HCT116 (cell line): Measurements from ENCODE around the gene RBMS1. TPM values are rescaled to one million over a fixed set of nuclear protein-coding genes. Genes with fewer than 3 reads are reported as not detected.

ENCODE experiments used
- ATAC-seq: fragments of 200-7000 bp; cut with Tn5 transposase; 2 replicates; pipeline ENCODE4 v1.9.1; 2020; ENCODE audit warnings: mild to moderate bottlenecking, moderate library complexity
- BruUV-seq: library from RNA; stranded (reverse); fragments of 400-500 nt; replicated peaks from 2 replicates; lab custom pipeline; 2021; lab: Mats Ljungman, UMichigan
- CTCF ChIA-PET: fragments of 300-600 bp; sonication (Branson Sonifier 250); formaldehyde crosslinking; loops from one replicate; lab custom pipeline; 2021; ENCODE audit warnings: antibody characterized with exemption; lab: Charles Lee
- POLR2A ChIA-PET: fragments of 300-600, 350-600 bp; sonication (Branson Sonifier 250); formaldehyde crosslinking; loops from one replicate; lab custom pipeline; 2021; ENCODE audit warnings: antibody characterized with exemption; lab: Charles Lee
- RAD21 ChIA-PET, 2 experiments: fragments of 300-600 bp; sonication (Branson Sonifier 250); formaldehyde crosslinking; loops; one replicate each; lab custom pipeline; 2023; ENCODE audit warnings: low total read pairs in 2 of 2; ENCODE audit not compliant: uncharacterized antibody in 2 of 2, unreplicated experiment in 2 of 2, low non-redundant PET in 1 of 2; lab: Charles Lee
- DNase-seq: peaks from one replicate; pipeline ENCODE4 v3.0.0-alpha.2; 2010; ENCODE audit warnings: low read depth, low spot score
- H2AFZ ChIP-seq: fragments of 200-600 bp; shearing (Covaris generic), sonication (generic); 2 replicates; pipeline ENCODE4 v1.6.1; 2017; ENCODE audit warnings: low read depth, mixed run types, mixed read lengths, antibody characterized with exemption, low read length; ENCODE audit not compliant: poor library complexity, severe bottlenecking
- H3K27ac ChIP-seq: 2 replicates; pipeline ENCODE4 v1.5.1; 2012; ENCODE audit warnings: low read depth, low read length
- H3K27me3 ChIP-seq: fragments of 200-600 bp; sonication (generic); 2 replicates; pipeline ENCODE4 v1.6.1; 2016; ENCODE audit warnings: mixed run types, low read length, mixed read lengths; ENCODE audit not compliant: insufficient read depth
- H3K36me3 ChIP-seq, 2 experiments: fragments of 200-500 bp in 1 of 2; fragments of 200-600 bp in 1 of 2; sonication (Bioruptor generic) in 1 of 2; sonication (generic) in 1 of 2; 2 replicates each; pipeline versions ENCODE4 v1.5.1 to v1.6.1; 2014 to 2016; ENCODE audit warnings: low read length in 2 of 2, inconsistent platforms in 1 of 2, mixed read lengths in 1 of 2, mixed run types in 1 of 2; ENCODE audit not compliant: insufficient read depth in 2 of 2, control insufficient read depth in 1 of 2
- H3K4me1 ChIP-seq, 2 experiments: fragments of 200-600 bp in 1 of 2; sonication (generic) in 1 of 2; 2 replicates each; pipeline versions ENCODE4 v1.5.1 to v1.6.1; 2012 to 2017; ENCODE audit warnings: low read length in 2 of 2, inconsistent platforms in 1 of 2, mild to moderate bottlenecking in 1 of 2, mixed read lengths in 1 of 2, mixed run types in 1 of 2, moderate library complexity in 1 of 2; ENCODE audit not compliant: insufficient read depth in 2 of 2, control insufficient read depth in 1 of 2
- H3K4me2 ChIP-seq: fragments of 200-600 bp; sonication (generic); 2 replicates; pipeline ENCODE4 v1.6.1; 2017; ENCODE audit warnings: mixed run types, low read length, mixed read lengths
- H3K4me3 ChIP-seq, 2 experiments: fragments of 200-600 bp in 1 of 2; sonication (generic) in 1 of 2; replicated peaks in 1 of 2; 2 replicates each; pipeline ENCODE4 v1.5.1; 2011 to 2016; ENCODE audit warnings: low read length in 2 of 2, control low read depth in 1 of 2, low read depth in 1 of 2, mild to moderate bottlenecking in 1 of 2, mixed read lengths in 1 of 2, mixed run types in 1 of 2
- H3K79me2 ChIP-seq: fragments of 200-600 bp; sonication (generic); 2 replicates; pipeline ENCODE4 v1.6.1; 2017; ENCODE audit warnings: mild to moderate bottlenecking, mixed run types, low read length, moderate library complexity, mixed read lengths; ENCODE audit not compliant: insufficient read depth
- H3K9ac ChIP-seq: fragments of 200-600 bp; sonication (generic); 2 replicates; pipeline ENCODE4 v1.6.1; 2016; ENCODE audit warnings: low read length, mixed read lengths
- H3K9me2 ChIP-seq: fragments of 200-600 bp; sonication (generic), shearing (Covaris generic); 2 replicates; pipeline ENCODE4 v1.6.1; 2017; ENCODE audit warnings: mixed run types, mild to moderate bottlenecking, moderate library complexity; ENCODE audit not compliant: insufficient read depth
- H3K9me3 ChIP-seq, 2 experiments: fragments of 200-500 bp in 1 of 2; fragments of 200-600 bp in 1 of 2; sonication (Bioruptor generic) in 1 of 2; sonication (generic) in 1 of 2; 2 replicates each; pipeline ENCODE4 v1.6.1; 2014 to 2017; ENCODE audit warnings: low read length in 2 of 2, mixed read lengths in 2 of 2, inconsistent platforms in 1 of 2, low read depth in 1 of 2, mild to moderate bottlenecking in 1 of 2, mixed run types in 1 of 2, moderate library complexity in 1 of 2; ENCODE audit not compliant: control insufficient read depth in 1 of 2, insufficient read depth in 1 of 2
- H4K20me1 ChIP-seq: fragments of 200-600 bp; sonication (generic), shearing (Covaris generic); 2 replicates; pipeline ENCODE4 v1.6.1; 2017; ENCODE audit warnings: mixed run types, mild to moderate bottlenecking, moderate library complexity; ENCODE audit not compliant: insufficient read depth
- POLR2AphosphoS5 ChIP-seq: IDR thresholded peaks from 2 replicates; pipeline ENCODE4 v1.6.1; 2011; ENCODE audit warnings: mild to moderate bottlenecking, low read depth, low read length, moderate library complexity
- intact Hi-C: fragments of 100-400 bp; cut with micrococcal nuclease; formaldehyde crosslinking; loops from 2 replicates; pipeline ENCODE4 v1.10.0; 2022
- total RNA-seq: library from RNA; stranded (reverse); gene quantifications from one replicate; pipeline ENCODE4 v1.2.1, GENCODE V29; 2021; ENCODE audit not compliant: unreplicated experiment
- TF ChIP-seq, protein P1 (sequence below), 3 experiments: fragments of 200-600 bp in 1 of 3; sonication (generic) in 1 of 3; IDR thresholded peaks in 2 of 3; conservative IDR thresholded peaks in 1 of 3; 2 replicates each; pipeline ENCODE4 v1.5.1; 2012 to 2017; ENCODE audit warnings: low read depth in 2 of 3, low read length in 2 of 3, antibody characterized with exemption in 1 of 3, borderline replicate concordance in 1 of 3, control low read depth in 1 of 3, mild to moderate bottlenecking in 1 of 3, mixed read lengths in 1 of 3, mixed run types in 1 of 3, moderate library complexity in 1 of 3; ENCODE audit not compliant: insufficient read depth in 1 of 3
- TF ChIP-seq, protein P2 (sequence below): IDR thresholded peaks from 2 replicates; pipeline ENCODE4 v1.6.1; 2012; ENCODE audit warnings: low read depth

RBMS1 gene
- total RNA-seq, 1 experiment from 2014 or later: 17.6 TPM

DNA sequence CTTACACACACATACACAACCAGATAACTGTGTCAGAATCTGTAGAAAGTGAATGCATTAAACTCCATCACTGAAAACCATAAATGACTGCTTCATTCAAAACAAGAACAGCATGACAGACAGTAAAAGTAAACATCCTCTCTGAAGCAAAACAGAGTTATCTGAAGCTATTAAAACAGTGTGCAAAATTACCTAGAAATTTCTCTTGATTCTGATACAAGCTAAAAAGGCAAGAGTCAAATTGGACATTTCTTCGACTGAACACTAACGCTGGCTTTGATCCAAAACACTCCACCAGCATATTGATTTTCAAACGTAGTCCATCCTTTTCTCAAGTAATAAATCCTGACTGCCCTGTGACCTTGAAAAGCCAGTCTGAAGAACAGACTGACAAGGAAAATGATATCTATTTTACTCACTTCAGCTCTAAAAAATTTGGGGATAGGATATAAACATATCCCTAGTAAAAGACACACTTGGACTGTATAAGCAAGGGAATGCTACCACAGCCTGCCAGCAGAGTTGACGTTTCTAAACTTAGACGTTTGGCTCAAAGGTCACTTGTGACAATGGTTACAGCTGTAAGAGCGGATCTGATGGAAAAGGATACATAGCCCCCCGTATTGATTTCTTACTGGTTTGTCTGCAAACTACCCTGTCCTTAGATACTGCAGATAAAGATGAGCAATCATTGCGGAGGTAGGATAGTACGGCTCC is 164.6 kb downstream of the RBMS1 start:
- Histone ChIP-seq H3K79me2 (no peaks in the 10 kb centered on the region), H3K9me2 (no peaks in the 10 kb centered on the region), H3K4me2 (no peak overlapping the region), H4K20me1 (no peaks in the 10 kb centered on the region), H3K4me1 (no peaks in the 10 kb centered on the region), H3K9me3 (no peaks in the 10 kb centered on the region), H3K27ac (no peak overlapping the region)
- no peak for ATAC-seq
- no peak for DNase-seq
- no TSS peak for BruUV-seq
- intact Hi-C loops: no loop called here
- ChIA-PET POLR2A (no interaction called here), CTCF (interaction anchor here (1.3 kb wide), 1 partner anchor 666 kb away, joined by 3 read pairs; no protein-coding TSS in a partner anchor)
- no peak for TF ChIP-seq POLR2AphosphoS5
- TF ChIP-seq, protein P1, sequence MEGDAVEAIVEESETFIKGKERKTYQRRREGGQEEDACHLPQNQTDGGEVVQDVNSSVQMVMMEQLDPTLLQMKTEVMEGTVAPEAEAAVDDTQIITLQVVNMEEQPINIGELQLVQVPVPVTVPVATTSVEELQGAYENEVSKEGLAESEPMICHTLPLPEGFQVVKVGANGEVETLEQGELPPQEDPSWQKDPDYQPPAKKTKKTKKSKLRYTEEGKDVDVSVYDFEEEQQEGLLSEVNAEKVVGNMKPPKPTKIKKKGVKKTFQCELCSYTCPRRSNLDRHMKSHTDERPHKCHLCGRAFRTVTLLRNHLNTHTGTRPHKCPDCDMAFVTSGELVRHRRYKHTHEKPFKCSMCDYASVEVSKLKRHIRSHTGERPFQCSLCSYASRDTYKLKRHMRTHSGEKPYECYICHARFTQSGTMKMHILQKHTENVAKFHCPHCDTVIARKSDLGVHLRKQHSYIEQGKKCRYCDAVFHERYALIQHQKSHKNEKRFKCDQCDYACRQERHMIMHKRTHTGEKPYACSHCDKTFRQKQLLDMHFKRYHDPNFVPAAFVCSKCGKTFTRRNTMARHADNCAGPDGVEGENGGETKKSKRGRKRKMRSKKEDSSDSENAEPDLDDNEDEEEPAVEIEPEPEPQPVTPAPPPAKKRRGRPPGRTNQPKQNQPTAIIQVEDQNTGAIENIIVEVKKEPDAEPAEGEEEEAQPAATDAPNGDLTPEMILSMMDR (IDR thresholded peaks at IDR 0.05 in 2 of 3, conservative IDR thresholded peaks at IDR 0.05 in 1 of 3; ENCODE audit: borderline replicate concordance in 1 of 3, insufficient read depth in 1 of 3, low read depth in 2 of 3, low read length in 2 of 3): no peak
- TF ChIP-seq, protein P2, sequence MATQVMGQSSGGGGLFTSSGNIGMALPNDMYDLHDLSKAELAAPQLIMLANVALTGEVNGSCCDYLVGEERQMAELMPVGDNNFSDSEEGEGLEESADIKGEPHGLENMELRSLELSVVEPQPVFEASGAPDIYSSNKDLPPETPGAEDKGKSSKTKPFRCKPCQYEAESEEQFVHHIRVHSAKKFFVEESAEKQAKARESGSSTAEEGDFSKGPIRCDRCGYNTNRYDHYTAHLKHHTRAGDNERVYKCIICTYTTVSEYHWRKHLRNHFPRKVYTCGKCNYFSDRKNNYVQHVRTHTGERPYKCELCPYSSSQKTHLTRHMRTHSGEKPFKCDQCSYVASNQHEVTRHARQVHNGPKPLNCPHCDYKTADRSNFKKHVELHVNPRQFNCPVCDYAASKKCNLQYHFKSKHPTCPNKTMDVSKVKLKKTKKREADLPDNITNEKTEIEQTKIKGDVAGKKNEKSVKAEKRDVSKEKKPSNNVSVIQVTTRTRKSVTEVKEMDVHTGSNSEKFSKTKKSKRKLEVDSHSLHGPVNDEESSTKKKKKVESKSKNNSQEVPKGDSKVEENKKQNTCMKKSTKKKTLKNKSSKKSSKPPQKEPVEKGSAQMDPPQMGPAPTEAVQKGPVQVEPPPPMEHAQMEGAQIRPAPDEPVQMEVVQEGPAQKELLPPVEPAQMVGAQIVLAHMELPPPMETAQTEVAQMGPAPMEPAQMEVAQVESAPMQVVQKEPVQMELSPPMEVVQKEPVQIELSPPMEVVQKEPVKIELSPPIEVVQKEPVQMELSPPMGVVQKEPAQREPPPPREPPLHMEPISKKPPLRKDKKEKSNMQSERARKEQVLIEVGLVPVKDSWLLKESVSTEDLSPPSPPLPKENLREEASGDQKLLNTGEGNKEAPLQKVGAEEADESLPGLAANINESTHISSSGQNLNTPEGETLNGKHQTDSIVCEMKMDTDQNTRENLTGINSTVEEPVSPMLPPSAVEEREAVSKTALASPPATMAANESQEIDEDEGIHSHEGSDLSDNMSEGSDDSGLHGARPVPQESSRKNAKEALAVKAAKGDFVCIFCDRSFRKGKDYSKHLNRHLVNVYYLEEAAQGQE: no peak
- TF ChIP-seq, all 23 proteins: peak for 0
- no peak overlapping the region for H2AFZ ChIP-seq
- H3K36me3 ChIP-seq: no peaks in the 10 kb centered on the region
- H3K9ac ChIP-seq: no peak overlapping the region
- no peaks in the 10 kb centered on the region for H3K27me3 ChIP-seq
- RAD21 ChIA-PET: no interaction called here
- no peak overlapping the region for H3K4me3 ChIP-seq
